ENCODE data around the gene SFMBT2.
"Not testable (repeated sequence)": the region's sequence is repeated elsewhere in the genome, so short reads cannot be mapped to it uniquely, and the experiment has no call there.

SFMBT2 gene

DNA sequence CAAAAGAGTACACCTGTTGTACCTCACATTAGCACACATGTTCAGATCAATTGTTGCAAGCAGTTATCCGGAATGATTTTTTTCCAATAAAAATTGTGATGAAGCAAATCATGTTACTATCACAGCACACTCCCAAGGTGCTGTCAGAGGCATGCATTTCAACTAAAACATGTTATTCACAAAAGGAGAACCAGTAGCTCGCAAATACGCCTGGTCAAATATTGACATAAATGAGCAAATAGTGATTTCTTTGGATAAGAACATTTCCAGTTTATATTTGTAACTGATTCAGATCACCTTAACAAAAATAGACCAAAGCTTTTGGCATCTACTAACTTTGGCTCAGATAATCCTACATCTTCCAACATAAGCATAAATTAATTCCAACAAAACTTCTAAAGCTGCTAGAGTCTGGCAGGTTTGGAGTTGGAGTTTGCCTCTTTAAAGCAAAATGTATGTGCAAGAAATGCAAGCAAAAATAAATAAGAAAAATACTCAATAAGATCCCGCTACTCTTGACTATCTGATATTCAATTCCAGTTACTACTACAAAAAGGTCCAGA lies 208.0 kb downstream of the SFMBT2 start:
- Histone ChIP-seq H3K4me1 (peaks cover 20% of the 10 kb centered on the region), H3K27me3 (ENCODE audit: low read depth) (no peaks in the 10 kb centered on the region), H3K9me3 (no peaks in the 10 kb centered on the region), H3K4me3 (no peak overlapping the region), H3K36me3 (replicated peaks) (peaks cover 10% of the 10 kb centered on the region)
- no peak for DNase-seq (ENCODE audit: low spot score in 2 of 2)
- in situ Hi-C loops (cut with MboI; ENCODE audit: low sequenced_read_pairs) = no loop called here

DNA sequence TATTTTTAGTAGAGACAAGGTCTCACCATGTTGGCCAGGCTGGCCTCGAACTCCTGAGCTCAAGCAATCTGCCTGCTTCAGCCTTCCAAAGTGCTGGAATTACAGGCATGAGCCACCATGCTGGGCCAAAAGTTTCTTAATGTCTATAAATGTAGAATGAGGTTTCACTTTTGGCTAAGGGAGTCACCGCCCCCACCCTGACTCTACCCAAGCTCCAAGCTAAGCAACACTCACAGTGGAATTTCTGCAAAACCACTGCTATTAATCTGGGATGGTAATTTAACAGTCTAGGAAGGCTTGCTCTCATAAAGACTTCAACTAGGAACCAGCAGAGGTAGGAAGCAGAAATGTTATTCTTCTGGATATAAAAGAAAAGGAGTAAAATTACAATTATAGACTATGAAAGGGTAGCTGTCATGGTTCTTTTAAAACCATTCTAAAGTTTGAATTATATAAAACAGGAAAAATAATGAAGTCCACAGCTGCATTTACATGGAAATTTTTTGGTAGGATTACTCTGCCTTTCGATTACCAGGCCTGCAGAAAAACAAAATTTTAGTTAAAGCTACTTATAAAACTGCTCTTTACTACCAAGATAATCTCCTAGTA lies 211.6 kb downstream of the SFMBT2 start:
- H3K4me3 ChIP-seq = no peak overlapping the region
- DNase-seq (ENCODE audit: low spot score in 2 of 2) = peak; percentile 79 to 97
- peaks cover 27% of the 10 kb centered on the region for H3K36me3 ChIP-seq (replicated peaks)
- no peaks in the 10 kb centered on the region for H3K9me3 ChIP-seq
- H3K27me3 ChIP-seq (ENCODE audit: low read depth) = no peaks in the 10 kb centered on the region
- peaks cover 20% of the 10 kb centered on the region for H3K4me1 ChIP-seq
- in situ Hi-C loops (cut with MboI; ENCODE audit: low sequenced_read_pairs) = no loop called here

DNA sequence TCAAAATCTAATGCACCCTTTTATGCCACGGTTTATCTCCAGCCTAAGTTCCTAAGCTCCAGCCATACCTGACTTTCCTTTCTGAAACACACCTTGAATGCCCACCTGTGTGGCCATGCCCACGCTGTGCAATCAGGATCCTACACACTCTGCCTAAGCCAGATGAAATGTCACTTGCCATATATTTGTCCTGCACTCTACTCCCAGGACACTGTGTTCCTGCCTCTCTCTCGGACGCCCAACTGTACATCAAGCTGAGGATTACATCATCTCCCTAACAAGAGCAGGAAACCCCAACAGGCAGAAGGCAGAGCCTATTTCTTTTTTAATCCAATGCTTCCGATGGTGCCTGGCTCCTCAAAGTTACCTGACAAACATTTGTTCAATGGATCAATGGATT lies 214.6 kb downstream of the SFMBT2 start:
- H3K36me3 ChIP-seq (replicated peaks) = peaks cover 24% of the 10 kb centered on the region

DNA sequence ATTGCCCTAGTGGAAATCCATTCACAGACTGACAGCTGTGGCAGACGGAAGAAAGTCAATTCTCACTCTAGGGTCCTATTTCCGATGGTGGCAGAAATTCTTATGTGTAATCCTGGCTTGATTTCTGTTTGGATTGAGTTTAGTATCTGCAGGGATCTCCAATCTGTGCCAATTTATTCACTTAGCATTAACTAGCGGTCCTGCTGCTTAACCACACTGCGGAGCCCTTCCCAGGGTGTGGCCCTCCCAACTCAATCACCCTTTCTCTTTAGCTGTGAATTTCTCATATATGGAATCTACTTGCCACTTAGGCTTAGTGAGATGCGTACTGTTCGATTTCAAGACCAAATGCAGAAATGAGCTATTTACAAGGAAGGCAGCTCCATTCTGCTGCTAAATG lies 215.7 kb downstream of the SFMBT2 start:
- H3K9me3 ChIP-seq = no peaks in the 10 kb centered on the region
- H3K36me3 ChIP-seq (replicated peaks) = peaks cover 24% of the 10 kb centered on the region
- DNase-seq (ENCODE audit: low spot score in 2 of 2) = no peak
- H3K4me3 ChIP-seq = no peak overlapping the region
- peaks cover 12% of the 10 kb centered on the region for H3K4me1 ChIP-seq
- H3K27me3 ChIP-seq (ENCODE audit: low read depth) = no peaks in the 10 kb centered on the region
- in situ Hi-C loops (cut with MboI; ENCODE audit: low sequenced_read_pairs) = no loop called here

More for the DNA sequence above, 214.6 kb downstream of the SFMBT2 start:
- no peaks in the 10 kb centered on the region for H3K27me3 ChIP-seq (ENCODE audit: low read depth)
- H3K9me3 ChIP-seq = no peaks in the 10 kb centered on the region
- H3K4me1 ChIP-seq = peaks cover 20% of the 10 kb centered on the region
- no peak for DNase-seq (ENCODE audit: low spot score in 2 of 2)
- no peak overlapping the region for H3K4me3 ChIP-seq
- in situ Hi-C loops (cut with MboI; ENCODE audit: low sequenced_read_pairs) = no loop called here

DNA sequence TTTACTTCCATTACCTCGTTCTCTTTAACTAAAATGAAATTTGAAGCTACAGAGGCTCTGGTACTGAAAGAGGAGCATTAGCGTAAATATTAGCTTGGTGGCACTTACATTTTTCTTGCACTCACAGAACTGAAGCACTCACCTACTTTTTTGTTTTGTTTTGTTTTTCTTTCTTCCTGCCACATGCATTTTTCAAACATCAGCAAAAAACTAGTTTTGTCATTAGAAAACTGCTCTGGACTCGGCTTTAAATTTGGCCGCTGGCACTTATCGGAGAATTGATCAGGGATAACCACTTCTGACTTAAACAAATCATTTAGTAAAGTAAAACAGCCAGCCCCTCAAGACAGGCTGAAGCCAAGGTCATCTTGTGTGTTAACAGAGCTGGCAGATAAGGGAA lies 216.3 kb downstream of the SFMBT2 start:
- no peak overlapping the region for H3K4me3 ChIP-seq
- H3K9me3 ChIP-seq = no peaks in the 10 kb centered on the region
- no peaks in the 10 kb centered on the region for H3K27me3 ChIP-seq (ENCODE audit: low read depth)
- in situ Hi-C loops (cut with MboI; ENCODE audit: low sequenced_read_pairs) = no loop called here
- no peak for DNase-seq (ENCODE audit: low spot score in 2 of 2)
- peaks cover 7% of the 10 kb centered on the region for H3K4me1 ChIP-seq
- H3K36me3 ChIP-seq (replicated peaks) = peaks cover 24% of the 10 kb centered on the region

DNA sequence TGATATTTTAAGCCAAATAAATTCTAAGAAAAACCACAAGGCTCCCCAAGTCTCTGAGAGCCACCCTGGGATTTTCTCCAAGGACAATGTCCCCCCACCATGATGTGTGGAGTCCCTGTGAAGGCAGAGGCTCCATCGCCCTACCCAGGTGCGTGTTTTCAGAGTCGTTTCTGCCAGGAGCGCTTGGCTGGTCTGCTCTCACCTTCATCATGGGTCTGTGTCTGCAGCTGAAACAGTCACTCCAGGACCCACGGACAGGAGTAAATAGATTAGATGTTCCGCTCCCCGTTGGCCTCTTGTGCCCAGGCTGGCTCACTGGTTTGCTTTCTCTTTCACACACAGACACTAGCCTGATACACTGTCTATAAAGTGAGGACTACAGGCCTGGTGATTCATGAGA lies 217.5 kb downstream of the SFMBT2 start:
- in situ Hi-C loops (cut with MboI; ENCODE audit: low sequenced_read_pairs) = no loop called here
- H3K27me3 ChIP-seq (ENCODE audit: low read depth) = no peaks in the 10 kb centered on the region
- H3K36me3 ChIP-seq (replicated peaks) = peaks cover 22% of the 10 kb centered on the region
- DNase-seq (ENCODE audit: low spot score in 2 of 2) = no peak
- H3K4me1 ChIP-seq = no peaks in the 10 kb centered on the region; the same call in none of the 2 replicates
- H3K4me3 ChIP-seq = no peak overlapping the region
- no peaks in the 10 kb centered on the region for H3K9me3 ChIP-seq

DNA sequence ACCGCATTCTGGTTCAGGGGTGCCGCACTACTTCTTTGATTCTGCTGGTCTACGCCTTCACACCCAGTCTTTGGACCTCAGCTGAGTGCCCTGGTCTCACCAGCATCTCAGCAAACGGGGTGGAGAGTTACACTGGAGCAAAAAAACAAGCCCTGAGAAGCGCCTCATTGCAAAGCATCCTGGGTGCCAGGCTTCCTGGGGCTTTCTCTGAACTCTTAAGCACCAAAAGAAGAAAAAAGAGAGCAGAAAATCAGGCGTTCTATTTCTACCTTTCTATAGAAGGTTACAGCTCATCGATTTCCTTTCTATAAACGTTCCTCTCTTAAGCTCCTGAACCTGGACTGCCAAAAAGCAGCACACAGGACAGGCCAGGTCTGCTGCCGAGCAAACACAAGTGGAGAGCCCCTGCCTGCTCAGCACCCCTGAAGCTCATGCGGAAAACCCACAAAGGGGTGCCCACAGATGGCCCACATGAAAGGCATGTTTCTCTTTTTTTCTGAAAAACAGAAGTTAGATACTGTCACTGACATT lies 217.9 kb downstream of the SFMBT2 start:
- Histone ChIP-seq H3K9me3 (no peaks in the 10 kb centered on the region), H3K4me3 (no peak overlapping the region), H3K27me3 (ENCODE audit: low read depth) (no peaks in the 10 kb centered on the region), H3K4me1 (no peaks in the 10 kb centered on the region; the same call in 1 of the 2 replicates), H3K36me3 (replicated peaks) (peaks cover 17% of the 10 kb centered on the region)
- in situ Hi-C loops (cut with MboI; ENCODE audit: low sequenced_read_pairs) = no loop called here
- DNase-seq (ENCODE audit: low spot score in 2 of 2) = no peak

DNA sequence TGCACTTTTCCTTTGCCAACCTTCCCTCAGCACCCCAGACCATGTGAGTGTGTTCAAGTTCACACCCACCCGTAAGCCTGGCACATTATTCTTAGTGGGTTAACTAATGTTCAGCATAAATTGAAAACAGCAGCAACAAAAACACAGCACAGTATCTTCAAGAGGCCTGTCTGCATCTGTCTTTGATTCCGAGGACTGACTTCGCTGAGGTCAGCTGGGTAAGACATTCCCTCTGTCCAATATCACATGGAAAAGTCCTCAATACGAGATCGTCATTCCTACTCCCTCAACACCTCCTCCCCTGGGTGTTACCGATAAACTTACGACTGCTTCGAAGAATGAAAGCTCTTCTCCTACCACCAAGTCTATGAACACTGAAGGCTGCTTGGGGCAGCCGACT lies 218.8 kb downstream of the SFMBT2 start:
- in situ Hi-C loops (cut with MboI; ENCODE audit: low sequenced_read_pairs) = no loop called here
- Histone ChIP-seq H3K27me3 (ENCODE audit: low read depth) (no peaks in the 10 kb centered on the region), H3K4me3 (no peak overlapping the region), H3K36me3 (replicated peaks) (peaks cover 16% of the 10 kb centered on the region), H3K4me1 (no peaks in the 10 kb centered on the region; the same call in 1 of the 2 replicates), H3K9me3 (no peaks in the 10 kb centered on the region)
- DNase-seq (ENCODE audit: low spot score in 2 of 2) = no peak

DNA sequence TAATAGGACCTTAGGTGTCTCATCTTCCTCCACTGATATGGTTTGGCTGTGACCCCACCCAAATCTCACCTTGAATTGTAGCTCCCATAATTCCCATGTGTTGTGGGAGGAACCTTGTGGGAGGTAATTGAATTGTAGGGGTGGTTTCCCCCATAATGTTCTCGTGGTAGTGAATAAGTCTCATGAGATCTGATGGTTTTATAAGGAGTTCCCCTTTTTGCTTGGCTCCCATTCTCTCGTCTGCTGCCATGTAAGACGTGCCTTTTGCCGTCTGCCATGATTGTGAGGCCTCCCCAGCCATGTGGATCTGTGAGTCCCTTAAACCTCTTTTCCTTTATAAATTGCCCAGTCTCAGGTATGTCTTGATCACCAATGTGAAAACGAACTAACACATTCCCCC lies 220.1 kb downstream of the SFMBT2 start:
- in situ Hi-C loops (cut with MboI; ENCODE audit: low sequenced_read_pairs); H3K9me3 ChIP-seq; H3K36me3 ChIP-seq (replicated peaks); H3K4me3 ChIP-seq; H3K4me1 ChIP-seq; H3K27me3 ChIP-seq (ENCODE audit: low read depth); DNase-seq (ENCODE audit: low spot score in 2 of 2): not testable (repeated sequence)

DNA sequence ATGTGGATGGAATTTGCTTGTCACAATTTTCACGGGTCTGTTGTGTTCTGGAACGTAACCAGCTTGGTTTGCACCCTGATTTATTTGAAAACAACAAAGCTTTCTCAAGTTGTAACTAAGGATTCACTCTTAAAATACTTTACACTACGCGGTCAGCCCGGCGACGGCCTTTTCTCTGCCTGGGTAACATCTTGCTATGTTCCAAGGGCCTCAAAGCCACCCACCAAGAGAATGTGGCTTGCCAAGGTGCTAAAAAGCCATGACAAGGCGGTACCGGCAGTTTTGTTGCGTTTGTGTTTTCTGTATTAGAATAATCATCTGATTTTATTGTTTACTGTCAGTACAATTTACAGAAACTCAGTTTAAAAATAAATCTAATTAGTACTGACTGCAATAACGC lies 220.9 kb downstream of the SFMBT2 start:
- no peaks in the 10 kb centered on the region for H3K9me3 ChIP-seq
- no peak overlapping the region for H3K4me3 ChIP-seq
- H3K27me3 ChIP-seq (ENCODE audit: low read depth) = no peaks in the 10 kb centered on the region
- H3K36me3 ChIP-seq (replicated peaks) = peaks cover 8% of the 10 kb centered on the region
- H3K4me1 ChIP-seq = no peaks in the 10 kb centered on the region; the same call in 1 of the 2 replicates
- in situ Hi-C loops (cut with MboI; ENCODE audit: low sequenced_read_pairs) = no loop called here
- DNase-seq (ENCODE audit: low spot score in 2 of 2) = no peak

DNA sequence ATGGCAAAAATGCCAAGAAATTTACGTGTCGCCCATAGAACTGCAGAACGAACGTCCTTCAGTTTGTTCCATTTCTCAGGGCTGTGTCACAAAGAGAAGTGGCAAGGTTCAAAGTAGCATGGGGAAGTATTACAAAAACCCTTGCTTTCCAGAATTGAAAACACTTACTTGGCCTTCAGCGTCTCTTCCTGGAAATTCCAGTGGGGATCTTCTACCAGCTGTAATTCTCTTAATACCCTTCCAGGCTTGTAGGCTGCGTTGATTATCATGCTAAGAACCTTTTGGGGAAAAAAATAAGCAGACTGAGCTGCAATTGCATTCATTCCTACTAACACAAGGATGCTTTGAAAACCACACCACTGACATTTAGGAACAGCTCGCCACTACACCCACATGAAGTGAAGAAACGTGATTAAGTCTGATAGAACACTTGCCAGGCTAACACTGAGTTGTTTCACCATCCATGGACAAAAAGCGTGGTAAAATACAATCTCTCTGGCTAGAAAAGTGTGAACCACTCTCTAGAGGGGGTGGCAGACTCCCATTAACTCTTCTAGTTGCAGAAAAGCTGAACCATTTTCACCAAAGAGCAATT lies 222.3 kb downstream of the SFMBT2 start:
- no peak overlapping the region for H3K4me3 ChIP-seq
- H3K9me3 ChIP-seq = no peaks in the 10 kb centered on the region
- H3K27me3 ChIP-seq (ENCODE audit: low read depth) = no peaks in the 10 kb centered on the region
- peaks cover 8% of the 10 kb centered on the region for H3K36me3 ChIP-seq (replicated peaks)
- H3K4me1 ChIP-seq = no peaks in the 10 kb centered on the region; the same call in 1 of the 2 replicates
- peak in 1 of 2 experiments; percentile 18 for DNase-seq (ENCODE audit: low spot score in 2 of 2)
- in situ Hi-C loops (cut with MboI; ENCODE audit: low sequenced_read_pairs) = no loop called here

DNA sequence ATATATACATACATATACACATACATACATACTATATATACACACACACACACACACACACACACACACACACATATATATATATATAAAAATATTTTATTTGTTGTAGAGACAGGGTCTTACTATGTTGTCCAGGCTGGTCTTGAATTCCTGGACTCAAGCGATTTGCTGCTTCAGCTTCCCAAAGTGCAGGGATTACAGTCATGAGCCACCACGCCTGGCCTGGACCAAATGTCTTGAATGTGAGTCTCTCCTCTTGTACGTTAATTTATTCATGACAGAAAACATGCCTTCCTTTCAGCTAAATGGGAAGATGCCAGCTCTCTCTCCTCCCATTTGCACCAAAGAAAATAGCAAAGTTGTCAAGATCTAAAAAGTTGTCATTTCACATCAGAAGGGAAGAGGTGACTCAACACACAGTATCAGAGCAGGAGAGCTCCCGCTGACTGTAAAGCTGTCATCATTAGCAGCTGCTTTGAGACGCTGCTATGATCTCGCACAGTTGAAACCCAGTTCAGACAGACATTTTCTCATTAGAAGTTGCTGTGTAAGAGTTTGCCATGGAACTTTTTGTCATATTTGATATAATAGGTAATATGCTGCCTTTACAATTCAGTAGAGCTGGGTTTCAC lies 224.3 kb downstream of the SFMBT2 start:
- in situ Hi-C loops (cut with MboI; ENCODE audit: low sequenced_read_pairs) = no loop called here
- no peaks in the 10 kb centered on the region; the same call in 1 of the 2 replicates for H3K4me1 ChIP-seq
- H3K27me3 ChIP-seq (ENCODE audit: low read depth) = no peaks in the 10 kb centered on the region
- H3K4me3 ChIP-seq = no peak overlapping the region
- no peak for DNase-seq (ENCODE audit: low spot score in 2 of 2)
- H3K36me3 ChIP-seq (replicated peaks) = peaks cover 8% of the 10 kb centered on the region
- H3K9me3 ChIP-seq = no peaks in the 10 kb centered on the region

DNA sequence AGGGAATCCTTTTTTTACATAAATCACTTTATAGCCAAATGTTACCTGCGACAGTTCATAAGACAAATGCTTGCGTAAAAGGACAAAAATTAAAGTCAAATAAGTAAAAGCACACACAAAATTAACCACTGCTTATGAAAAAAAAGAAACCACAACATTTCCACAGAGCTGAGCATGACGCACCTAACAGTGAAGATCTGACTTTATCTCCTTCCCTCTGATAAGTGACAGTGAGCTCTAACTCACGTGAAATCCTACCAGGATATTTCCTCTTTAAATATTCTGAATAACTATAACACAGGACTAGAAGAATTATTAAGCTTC lies 225.5 kb downstream of the SFMBT2 start:
- in situ Hi-C loops (cut with MboI; ENCODE audit: low sequenced_read_pairs) = no loop called here
- Histone ChIP-seq H3K9me3 (no peaks in the 10 kb centered on the region), H3K4me3 (no peak overlapping the region), H3K36me3 (replicated peaks) (peaks cover 8% of the 10 kb centered on the region), H3K27me3 (ENCODE audit: low read depth) (no peaks in the 10 kb centered on the region), H3K4me1 (no peaks in the 10 kb centered on the region; the same call in 1 of the 2 replicates)
- DNase-seq (ENCODE audit: low spot score in 2 of 2) = no peak

All from HAP-1 (cell line).